ENCODE data around the gene DCLK1. TPM values are rescaled to one million over a fixed set of nuclear protein-coding genes. Genes with fewer than 3 reads are reported as not detected.
A peak's percentile ranks its signal among the peaks of the same experiment; 100 is the strongest.

Gene DCLK1
- total RNA-seq, 1 donor from 2014 or later = 6.4 TPM

- H3K4me3 ChIP-seq = no peak overlapping the region
- no peak for TF ChIP-seq EZH2phosphoT487 (IDR thresholded peaks at IDR 0.05)
- no peaks in the 10 kb centered on the region for H3K4me1 ChIP-seq
- H3K27ac ChIP-seq = no peak overlapping the region
- H3K36me3 Mint-ChIP-seq = no peaks in the 10 kb centered on the region
- H2AFZ ChIP-seq (replicated peaks) = no peak overlapping the region
- H3K27me3 ChIP-seq = no peaks in the 10 kb centered on the region
- H3K4me3 Mint-ChIP-seq = no peak overlapping the region
- H3K36me3 ChIP-seq = no peaks in the 10 kb centered on the region
- peaks cover 3% of the 10 kb centered on the region for H3K9me3 Mint-ChIP-seq
- H3F3A ChIP-seq (ENCODE audit: low read depth) = no peaks in the 10 kb centered on the region
- no peak overlapping the region for H3K9ac ChIP-seq
- H3K27ac Mint-ChIP-seq = no peak overlapping the region
- H3K4me2 ChIP-seq = no peak overlapping the region
- H3K9me3 ChIP-seq (ENCODE audit: low read depth) = no peaks in the 10 kb centered on the region
- DNase-seq (ENCODE audit: low spot score) = no peak
- H4K20me1 ChIP-seq (ENCODE audit: low read depth) = no peaks in the 10 kb centered on the region
- H3K79me2 ChIP-seq (ENCODE audit: low read depth) = no peaks in the 10 kb centered on the region
- no peaks in the 10 kb centered on the region for H3K27me3 Mint-ChIP-seq (ENCODE audit: insufficient read depth, low read depth)
- H3K4me1 Mint-ChIP-seq = no peaks in the 10 kb centered on the region
Observed at GRCh38 chr13:36062249-36062648, 68.9 kb downstream of the DCLK1 start.

GRCh38 chr13:36061621-36062020, 69.6 kb downstream of the DCLK1 start:
- no peak overlapping the region for H2AFZ ChIP-seq (replicated peaks)
- no peaks in the 10 kb centered on the region for H3K27me3 Mint-ChIP-seq (ENCODE audit: insufficient read depth, low read depth)
- no peaks in the 10 kb centered on the region for H3K4me1 ChIP-seq
- H3K9me3 ChIP-seq (ENCODE audit: low read depth) = no peaks in the 10 kb centered on the region
- no peak overlapping the region for H3K27ac Mint-ChIP-seq
- no peaks in the 10 kb centered on the region for H3F3A ChIP-seq (ENCODE audit: low read depth)
- H4K20me1 ChIP-seq (ENCODE audit: low read depth) = no peaks in the 10 kb centered on the region
- H3K27ac ChIP-seq = no peak overlapping the region
- H3K36me3 Mint-ChIP-seq = no peaks in the 10 kb centered on the region
- peaks cover 3% of the 10 kb centered on the region for H3K9me3 Mint-ChIP-seq
- no peak overlapping the region for H3K4me3 Mint-ChIP-seq
- H3K4me3 ChIP-seq = no peak overlapping the region
- H3K9ac ChIP-seq = no peak overlapping the region
- H3K4me1 Mint-ChIP-seq = no peaks in the 10 kb centered on the region
- TF ChIP-seq, protein P1, sequence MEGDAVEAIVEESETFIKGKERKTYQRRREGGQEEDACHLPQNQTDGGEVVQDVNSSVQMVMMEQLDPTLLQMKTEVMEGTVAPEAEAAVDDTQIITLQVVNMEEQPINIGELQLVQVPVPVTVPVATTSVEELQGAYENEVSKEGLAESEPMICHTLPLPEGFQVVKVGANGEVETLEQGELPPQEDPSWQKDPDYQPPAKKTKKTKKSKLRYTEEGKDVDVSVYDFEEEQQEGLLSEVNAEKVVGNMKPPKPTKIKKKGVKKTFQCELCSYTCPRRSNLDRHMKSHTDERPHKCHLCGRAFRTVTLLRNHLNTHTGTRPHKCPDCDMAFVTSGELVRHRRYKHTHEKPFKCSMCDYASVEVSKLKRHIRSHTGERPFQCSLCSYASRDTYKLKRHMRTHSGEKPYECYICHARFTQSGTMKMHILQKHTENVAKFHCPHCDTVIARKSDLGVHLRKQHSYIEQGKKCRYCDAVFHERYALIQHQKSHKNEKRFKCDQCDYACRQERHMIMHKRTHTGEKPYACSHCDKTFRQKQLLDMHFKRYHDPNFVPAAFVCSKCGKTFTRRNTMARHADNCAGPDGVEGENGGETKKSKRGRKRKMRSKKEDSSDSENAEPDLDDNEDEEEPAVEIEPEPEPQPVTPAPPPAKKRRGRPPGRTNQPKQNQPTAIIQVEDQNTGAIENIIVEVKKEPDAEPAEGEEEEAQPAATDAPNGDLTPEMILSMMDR (IDR thresholded peaks at IDR 0.05) = no peak
- TF ChIP-seq EZH2 (IDR thresholded peaks at IDR 0.05) = no peak
- TF ChIP-seq EZH2phosphoT487 (IDR thresholded peaks at IDR 0.05) = no peak
- H3K27me3 ChIP-seq = no peaks in the 10 kb centered on the region
- H3K4me2 ChIP-seq = no peak overlapping the region
- H3K79me2 ChIP-seq (ENCODE audit: low read depth) = no peaks in the 10 kb centered on the region
- H3K36me3 ChIP-seq = no peaks in the 10 kb centered on the region
- DNase-seq (ENCODE audit: low spot score) = no peak

DNA sequence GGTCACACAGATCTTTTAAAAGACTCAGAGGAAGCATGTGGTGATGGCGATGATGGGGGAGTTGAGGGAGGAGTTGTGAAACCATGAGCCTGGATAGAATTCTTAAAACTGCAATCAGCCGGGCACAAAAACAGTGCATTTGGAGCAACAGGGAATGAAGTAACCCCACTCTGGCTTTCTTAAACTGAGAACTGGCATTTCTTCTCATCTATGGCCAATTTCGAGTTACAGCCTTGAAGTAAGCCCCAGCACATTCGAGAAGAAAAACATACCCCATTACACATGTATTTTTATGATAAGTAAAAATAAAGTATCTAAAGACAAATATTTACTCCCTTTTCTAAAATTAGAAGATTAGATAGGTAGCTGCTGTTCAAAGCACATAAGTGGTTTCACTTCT, 70.1 kb downstream of the DCLK1 start:
- no peaks in the 10 kb centered on the region for H3K9me3 Mint-ChIP-seq
- no peak overlapping the region for H3K4me3 Mint-ChIP-seq
- TF ChIP-seq EZH2 (IDR thresholded peaks at IDR 0.05) (no peak), EZH2phosphoT487 (IDR thresholded peaks at IDR 0.05) (no peak)
- TF ChIP-seq, protein P1 (IDR thresholded peaks at IDR 0.05) = no peak

GRCh38 chr13:36059321-36059720, 71.9 kb downstream of the DCLK1 start:
- no peaks in the 10 kb centered on the region for H3K36me3 ChIP-seq
- no peak for DNase-seq (ENCODE audit: low spot score)
- H3K9ac ChIP-seq = no peak overlapping the region
- H3K4me3 ChIP-seq = no peak overlapping the region
- no peaks in the 10 kb centered on the region for H4K20me1 ChIP-seq (ENCODE audit: low read depth)
- no peak overlapping the region for H2AFZ ChIP-seq (replicated peaks)
- Mint-ChIP-seq H3K27me3 (ENCODE audit: insufficient read depth, low read depth) (no peaks in the 10 kb centered on the region), H3K4me1 (peaks cover 4% of the 10 kb centered on the region), H3K4me3 (no peak overlapping the region), H3K9me3 (no peaks in the 10 kb centered on the region), H3K36me3 (no peaks in the 10 kb centered on the region), H3K27ac (no peak overlapping the region)
- no peaks in the 10 kb centered on the region for H3F3A ChIP-seq (ENCODE audit: low read depth)
- H3K9me3 ChIP-seq (ENCODE audit: low read depth) = no peaks in the 10 kb centered on the region
- H3K27ac ChIP-seq = no peak overlapping the region
- TF ChIP-seq EZH2phosphoT487 (IDR thresholded peaks at IDR 0.05) (no peak), EZH2 (IDR thresholded peaks at IDR 0.05) (no peak)
- TF ChIP-seq, protein P1 (IDR thresholded peaks at IDR 0.05) = no peak
- no peak overlapping the region for H3K4me2 ChIP-seq
- no peaks in the 10 kb centered on the region for H3K27me3 ChIP-seq
- no peaks in the 10 kb centered on the region for H3K4me1 ChIP-seq
- no peaks in the 10 kb centered on the region for H3K79me2 ChIP-seq (ENCODE audit: low read depth)

More for the DNA sequence above, 70.1 kb downstream of the DCLK1 start:
- no peak overlapping the region for H3K4me2 ChIP-seq
- no peaks in the 10 kb centered on the region for H3K36me3 ChIP-seq
- no peaks in the 10 kb centered on the region for H3F3A ChIP-seq (ENCODE audit: low read depth)
- H4K20me1 ChIP-seq (ENCODE audit: low read depth) = no peaks in the 10 kb centered on the region
- H3K9me3 ChIP-seq (ENCODE audit: low read depth) = no peaks in the 10 kb centered on the region
- no peak overlapping the region for H3K27ac ChIP-seq
- no peaks in the 10 kb centered on the region for H3K36me3 Mint-ChIP-seq
- DNase-seq (ENCODE audit: low spot score) = no peak
- H3K79me2 ChIP-seq (ENCODE audit: low read depth) = no peaks in the 10 kb centered on the region
- no peak overlapping the region for H3K9ac ChIP-seq
- no peak overlapping the region for H3K4me3 ChIP-seq
- peak overlapping the region; percentile 11 for H3K27ac Mint-ChIP-seq
- no peaks in the 10 kb centered on the region for H3K4me1 ChIP-seq
- H3K27me3 Mint-ChIP-seq (ENCODE audit: insufficient read depth, low read depth) = no peaks in the 10 kb centered on the region
- H3K27me3 ChIP-seq = no peaks in the 10 kb centered on the region
- no peaks in the 10 kb centered on the region for H3K4me1 Mint-ChIP-seq
- H2AFZ ChIP-seq (replicated peaks) = no peak overlapping the region
